GM19035 (cell line): ENCODE measurements around the gene DYNC2H1.
"Not testable (repeated sequence)": the region's sequence is repeated elsewhere in the genome, so short reads cannot be mapped to it uniquely, and the experiment has no call there.

ENCODE experiments used
- ATAC-seq: cut with Tn5 transposase; IDR thresholded peaks from one replicate; pipeline ENCODE4 v1.9.1; 2021; ENCODE audit not compliant: unreplicated experiment

Gene DYNC2H1

DNA sequence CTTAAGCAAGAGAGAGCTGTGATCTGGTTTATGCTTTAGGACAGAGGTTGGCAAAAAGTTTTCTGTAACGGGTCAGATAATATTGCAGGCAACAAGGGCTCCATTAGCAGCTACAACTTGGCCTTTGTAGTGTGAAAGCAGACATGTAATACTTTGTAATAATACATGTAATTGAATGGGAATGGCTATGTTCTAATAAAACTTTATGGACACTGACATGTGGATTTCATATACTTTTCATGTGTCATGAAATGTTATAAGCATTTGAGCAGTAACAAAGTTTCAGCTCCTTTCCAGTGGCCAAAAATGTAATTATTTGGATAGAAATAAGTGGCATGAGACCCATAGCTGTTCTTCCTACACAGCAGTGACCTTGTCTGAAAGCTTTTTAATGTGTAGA, 3.1 kb downstream of the DYNC2H1 start:
- no peak for ATAC-seq

DNA sequence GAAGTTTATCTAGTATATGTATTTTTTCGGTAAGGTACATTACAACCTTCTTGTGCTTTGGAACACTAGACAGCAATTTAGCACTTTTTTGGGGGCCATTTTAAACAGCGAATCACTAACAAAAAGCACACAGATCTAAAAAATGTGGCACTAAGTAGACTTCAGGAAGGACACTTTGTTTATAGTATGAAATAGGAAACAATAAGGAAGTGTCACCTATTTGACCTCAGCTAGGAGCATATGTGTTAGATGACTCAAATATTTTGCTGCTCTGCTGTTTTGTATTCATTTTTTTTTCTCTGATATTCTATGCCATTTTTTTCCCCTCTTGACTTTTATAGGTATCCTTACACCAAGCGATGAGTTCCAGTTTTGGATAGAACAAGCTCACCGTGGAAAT, 5.6 kb downstream of the DYNC2H1 start:
- ATAC-seq: no peak

DNA sequence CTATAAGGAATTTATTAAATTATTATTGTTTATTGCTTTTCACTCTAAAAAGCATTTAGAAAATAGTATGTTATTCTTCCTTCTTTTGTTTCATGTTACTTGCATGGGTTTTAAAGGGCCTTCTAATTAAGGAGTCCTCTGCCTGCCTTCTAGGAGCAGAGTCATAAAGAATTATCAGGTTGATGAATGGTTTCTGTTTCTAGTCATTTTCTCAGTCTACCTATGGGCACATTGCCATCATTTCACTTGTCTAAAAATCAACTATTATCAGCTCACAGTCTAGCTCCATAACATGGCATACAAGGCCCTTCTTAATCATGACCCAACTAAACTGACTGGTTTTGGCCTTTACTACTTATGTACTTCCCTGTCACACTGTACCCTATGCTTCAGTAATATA, 16.2 kb downstream of the DYNC2H1 start:
- ATAC-seq: no peak

DNA sequence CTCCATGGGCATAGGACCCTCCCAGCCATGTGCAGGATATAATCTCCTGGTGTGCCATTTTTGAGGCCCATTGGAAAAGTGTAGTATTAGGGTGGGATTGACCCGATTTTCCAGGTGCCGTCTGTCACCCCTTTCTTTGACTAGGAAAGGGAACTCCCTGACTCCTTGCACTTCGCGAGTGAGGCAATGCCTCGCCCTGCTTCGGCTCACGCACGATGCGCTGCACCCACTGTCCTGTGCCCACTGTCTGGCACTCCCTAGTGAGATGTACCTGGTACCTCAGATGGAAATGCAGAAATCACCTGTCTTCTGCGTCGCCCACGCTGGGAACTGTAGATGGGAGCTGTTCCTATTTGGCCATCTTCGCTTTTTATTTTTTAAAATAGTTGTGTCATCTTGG, 32.8 kb downstream of the DYNC2H1 start:
- not testable (repeated sequence) for ATAC-seq

DNA sequence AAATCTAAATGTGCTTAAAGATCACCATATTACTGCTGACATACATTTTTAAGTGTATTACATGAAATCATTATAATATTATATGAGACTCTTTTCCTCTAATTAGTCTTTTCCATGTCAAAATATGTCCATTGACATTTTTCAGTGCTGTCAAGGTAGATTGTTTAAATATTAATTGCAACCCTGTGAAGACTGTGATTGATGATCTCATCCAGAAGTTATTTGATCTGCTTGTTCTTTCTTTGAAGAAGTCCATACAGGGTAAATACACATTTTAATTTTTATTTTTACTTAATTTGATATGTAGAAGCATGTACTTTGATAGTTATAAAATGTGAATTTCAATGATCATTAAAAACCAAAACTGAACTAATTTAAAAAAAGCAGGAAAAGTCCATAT, 38.4 kb downstream of the DYNC2H1 start:
- ATAC-seq: no peak

DNA sequence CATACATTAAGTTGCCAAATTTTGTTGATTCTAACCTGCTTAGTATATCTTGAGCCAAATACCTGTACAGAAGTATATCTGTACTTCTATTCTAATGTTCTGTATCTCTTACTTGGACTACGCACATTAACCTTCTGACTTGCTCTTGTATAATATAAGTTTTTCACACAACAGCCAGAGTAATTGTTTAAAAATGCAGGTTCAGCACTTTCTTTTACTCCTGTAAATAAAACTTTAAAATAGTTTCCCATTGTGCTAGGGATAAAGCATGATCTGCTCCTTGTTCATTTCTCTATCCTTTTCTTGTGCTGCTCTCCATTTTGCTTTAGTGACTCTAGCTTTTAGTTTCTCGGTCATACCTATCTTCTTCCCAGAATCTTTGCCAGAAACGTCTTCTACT, 48.3 kb downstream of the DYNC2H1 start:
- ATAC-seq: no peak

DNA sequence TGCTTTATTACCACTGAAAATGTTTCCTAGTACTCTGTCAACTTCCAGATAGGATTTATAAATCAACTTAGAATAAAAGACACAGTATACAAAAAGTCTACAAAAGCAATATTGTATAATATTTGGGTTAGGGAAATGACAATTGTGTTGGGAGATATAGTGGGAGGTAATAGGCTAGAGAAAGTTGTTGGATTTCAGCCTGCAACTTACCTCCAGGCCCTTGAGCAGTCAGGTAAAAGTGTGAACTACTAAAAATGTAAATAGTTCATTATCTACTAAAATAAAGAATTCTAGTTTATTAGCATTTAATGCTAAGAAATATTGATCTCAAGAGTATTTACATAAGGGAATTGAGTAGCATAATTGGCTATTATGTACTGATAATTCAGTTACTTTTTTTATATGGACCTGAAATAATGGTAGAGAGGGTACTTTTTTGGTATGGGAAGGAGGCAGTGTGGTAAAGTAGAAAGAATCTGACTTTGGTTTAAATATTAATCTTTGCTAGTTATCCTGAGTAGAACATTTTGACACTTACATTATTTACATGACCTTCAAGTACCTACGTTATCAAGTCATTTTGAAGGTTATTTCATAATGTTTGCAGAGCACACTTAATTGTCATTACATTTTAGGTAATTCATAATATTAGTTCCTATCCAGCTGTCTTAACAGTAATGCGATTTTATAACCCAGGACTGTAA, 55.0 kb downstream of the DYNC2H1 start:
- ATAC-seq: no peak

DNA sequence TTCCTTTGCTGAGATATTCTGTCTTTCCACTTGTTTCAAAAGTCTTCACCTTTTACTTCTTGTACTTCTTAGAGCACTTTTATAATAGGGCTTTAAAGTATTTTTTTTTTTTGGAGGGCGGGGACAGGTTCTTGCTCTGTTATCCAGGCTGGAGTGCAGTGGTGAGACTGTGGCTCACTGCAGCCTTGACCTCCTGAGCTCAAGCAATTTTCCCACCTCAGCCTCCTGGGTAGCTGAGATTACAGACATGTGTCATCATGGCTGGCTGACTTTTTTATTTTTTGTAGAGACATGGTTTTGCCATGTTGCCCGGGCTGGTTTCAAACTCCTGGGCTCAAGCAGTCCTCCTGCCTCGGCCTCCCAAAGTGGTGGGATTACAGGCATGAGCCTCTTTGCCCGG, 57.9 kb downstream of the DYNC2H1 start:
- ATAC-seq: no peak

DNA sequence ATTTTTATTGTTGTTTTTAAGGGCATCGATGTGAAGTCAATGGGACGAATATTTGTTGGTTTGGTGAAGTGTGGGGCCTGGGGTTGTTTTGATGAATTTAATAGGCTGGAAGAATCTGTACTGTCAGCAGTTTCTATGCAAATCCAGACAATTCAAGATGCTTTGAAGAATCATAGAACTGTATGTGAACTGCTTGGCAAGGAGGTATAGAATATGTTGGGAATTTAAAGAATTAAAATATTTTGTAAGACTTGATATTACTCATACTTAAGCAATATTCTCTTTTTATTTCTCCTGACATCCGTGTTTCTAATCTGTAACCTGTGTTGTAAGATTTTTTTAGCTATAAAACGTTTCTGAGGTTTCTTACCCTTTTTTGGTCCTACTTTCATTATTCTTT, 61.6 kb downstream of the DYNC2H1 start:
- ATAC-seq: no peak

DNA sequence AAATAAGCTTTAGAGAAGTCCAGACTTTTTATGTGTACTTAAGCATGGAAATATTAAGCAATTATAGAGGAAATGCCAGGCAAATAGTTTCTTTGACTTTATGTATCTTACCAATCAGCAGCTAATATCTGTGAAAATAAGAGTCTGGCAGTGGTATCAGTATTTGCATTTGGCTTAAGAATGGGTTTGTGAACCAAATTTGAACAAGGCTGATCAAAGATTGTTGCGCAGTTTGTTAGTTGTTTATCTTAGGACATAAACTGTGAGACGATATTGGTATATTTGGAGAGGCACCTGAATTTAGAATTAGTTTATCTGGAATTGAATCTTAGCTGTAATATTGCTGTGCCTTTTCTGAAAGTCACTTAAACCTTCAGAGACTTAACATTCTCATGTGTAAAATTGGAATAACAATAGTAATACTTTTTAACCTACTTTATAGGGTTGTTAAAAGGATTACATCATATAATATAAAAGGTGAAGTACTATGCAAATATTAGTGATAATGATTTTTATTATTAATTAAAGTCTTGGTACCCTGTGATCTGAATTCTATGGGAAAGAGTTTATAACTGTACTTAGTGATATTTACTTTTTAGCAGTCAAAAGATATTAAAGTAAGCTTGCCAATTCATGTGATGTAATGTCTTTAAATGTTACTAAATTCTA, 66.4 kb downstream of the DYNC2H1 start:
- ATAC-seq: no peak

DNA sequence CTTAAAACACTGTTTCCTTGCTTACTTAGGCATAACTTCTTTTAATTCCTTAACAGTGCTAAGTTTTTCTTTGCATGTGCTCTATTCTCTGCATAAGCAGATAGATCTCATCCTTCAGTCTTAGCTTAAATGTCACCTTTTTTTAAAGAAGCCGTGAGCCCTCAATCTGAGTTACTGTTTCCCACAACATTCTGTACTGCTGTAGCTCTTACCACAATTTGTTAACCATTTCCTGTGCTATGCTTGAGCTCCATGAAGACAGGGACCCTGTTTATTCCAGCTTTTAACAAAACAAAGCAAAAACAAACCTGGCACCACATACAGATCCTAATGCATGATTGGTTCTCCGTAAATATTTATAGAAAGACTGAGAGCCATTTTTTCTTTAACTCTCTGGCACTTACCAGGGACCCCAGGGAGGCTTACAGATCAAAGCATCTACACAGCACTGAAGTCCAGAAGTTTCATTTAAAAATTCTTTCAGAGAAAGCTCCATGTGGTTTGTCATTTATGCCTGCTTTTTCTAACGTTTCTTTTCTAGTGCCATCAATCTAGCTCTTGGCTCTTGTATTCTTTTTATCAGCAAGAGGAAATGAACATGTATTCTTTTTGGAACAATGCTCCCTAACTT, 74.9 kb downstream of the DYNC2H1 start:
- no peak for ATAC-seq

DNA sequence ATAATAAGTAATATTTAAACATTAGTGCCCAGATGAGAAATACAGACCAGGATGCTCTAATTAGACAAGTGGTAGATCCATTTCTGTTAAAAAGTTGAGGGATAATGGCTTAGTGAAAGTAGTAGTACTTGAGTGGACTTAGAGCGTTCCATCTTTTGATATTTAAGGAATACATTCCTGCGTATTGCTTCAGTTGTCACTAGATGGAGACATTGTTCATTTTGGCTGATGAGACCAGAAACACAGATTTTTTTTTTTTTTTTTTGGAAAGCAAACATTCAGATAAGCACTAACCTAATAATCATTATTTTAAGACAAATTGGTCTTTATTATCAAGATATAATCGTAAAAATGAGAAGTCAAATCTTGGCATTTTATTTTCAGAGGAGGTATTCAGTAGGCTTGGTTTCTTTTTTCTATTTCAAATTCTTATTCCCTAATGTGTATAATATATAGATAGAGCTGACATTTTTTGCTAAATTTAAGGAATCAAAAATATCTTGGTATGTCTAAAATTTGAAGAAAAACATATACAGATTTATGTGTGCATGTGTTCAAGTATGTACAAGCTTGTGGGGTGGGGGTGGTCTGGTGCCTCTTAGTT, 92.9 kb downstream of the DYNC2H1 start:
- no peak for ATAC-seq

DNA sequence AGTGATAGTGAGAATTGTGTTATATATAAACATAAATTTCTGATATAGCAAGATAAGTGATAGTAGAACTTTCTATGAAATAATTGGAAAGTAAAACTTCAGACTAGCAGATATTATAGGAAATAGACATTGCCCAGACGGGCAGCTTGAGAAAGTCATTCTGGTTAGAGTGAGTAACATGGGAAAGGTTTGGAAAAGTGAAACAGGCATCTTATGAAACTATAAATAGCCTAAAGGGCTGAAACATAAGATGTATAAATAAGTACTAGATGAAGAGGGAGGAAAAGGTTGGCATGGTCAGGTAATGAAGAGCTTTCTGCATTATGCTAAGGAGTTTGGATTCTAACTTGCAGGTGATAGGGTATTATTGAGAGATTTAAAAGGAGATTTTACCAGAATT, 101.3 kb downstream of the DYNC2H1 start:
- no peak for ATAC-seq

DNA sequence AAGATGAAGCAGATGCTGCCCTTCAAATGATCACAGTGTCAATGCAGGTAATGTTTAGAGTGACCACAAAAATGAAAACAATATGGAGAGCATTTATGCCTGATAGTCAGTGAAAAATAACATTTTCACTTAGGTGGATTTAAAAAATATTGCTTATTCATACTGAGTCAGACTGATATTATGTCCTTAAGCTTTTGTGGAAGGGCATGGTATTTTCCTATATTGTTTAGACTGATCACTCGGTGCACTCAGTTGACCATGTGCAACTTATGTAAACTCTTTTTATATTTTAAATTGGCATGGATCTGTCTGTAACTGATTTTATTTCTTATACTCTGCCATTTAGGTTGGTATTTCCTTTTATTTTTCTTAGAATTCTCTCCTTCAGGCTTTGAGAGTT, 106.6 kb downstream of the DYNC2H1 start:
- ATAC-seq: no peak

DNA sequence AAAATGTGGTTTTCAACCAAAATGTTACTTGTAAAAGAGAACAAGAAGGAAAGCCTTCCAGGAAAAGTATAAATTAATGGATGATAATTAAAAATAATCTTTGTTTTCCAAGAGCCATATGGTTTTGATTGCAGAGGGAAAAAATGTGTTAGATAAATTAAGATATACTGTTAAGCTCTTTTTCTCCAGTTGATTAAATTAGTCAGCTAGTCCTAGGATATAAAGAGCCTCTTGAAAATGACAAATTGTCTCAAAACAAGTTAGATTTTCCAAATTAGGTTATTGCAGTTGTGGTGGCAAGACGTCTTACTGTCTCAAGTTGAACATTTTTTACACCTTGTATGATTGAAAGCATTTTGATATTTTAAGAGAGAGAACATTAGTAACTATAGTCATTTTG, 110.9 kb downstream of the DYNC2H1 start:
- no peak for ATAC-seq

DNA sequence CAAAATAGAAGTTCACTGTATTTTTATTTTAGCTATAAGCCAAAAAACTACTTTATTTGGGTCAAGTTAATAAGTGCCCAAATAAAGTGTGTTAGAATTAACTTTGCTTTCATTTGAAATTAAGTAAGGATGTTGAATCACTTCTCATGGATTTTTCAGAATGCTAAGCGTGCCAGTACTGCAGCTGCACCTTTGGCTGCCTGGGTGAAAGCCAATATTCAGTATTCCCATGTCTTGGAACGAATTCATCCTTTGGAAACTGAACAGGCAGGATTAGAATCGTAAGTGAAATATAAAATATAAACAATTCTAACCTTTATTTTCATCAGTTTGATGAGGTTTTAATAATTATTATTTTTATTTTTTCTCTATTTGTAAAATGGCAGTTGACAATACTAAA, 113.6 kb downstream of the DYNC2H1 start:
- no peak for ATAC-seq

DNA sequence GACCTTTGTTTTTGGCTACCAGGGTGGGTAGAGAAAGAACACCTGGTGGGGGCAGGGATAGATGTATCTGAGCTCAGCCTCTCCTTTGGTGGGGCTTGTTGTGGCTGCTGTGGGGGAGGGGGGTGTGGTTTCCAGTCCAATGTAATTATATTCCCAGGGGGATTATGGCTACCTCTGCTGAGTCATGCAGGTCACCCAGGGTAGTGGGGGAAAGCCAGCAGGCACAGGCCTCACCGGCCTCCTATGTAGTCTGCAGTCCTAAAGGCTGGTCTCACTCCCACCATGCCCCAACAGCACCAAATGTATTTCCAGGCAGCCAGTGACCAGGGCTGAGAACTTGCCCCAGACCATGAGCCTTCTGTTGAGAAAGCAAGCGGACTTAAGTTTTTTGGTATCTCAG, 119.6 kb downstream of the DYNC2H1 start:
- ATAC-seq: no peak

DNA sequence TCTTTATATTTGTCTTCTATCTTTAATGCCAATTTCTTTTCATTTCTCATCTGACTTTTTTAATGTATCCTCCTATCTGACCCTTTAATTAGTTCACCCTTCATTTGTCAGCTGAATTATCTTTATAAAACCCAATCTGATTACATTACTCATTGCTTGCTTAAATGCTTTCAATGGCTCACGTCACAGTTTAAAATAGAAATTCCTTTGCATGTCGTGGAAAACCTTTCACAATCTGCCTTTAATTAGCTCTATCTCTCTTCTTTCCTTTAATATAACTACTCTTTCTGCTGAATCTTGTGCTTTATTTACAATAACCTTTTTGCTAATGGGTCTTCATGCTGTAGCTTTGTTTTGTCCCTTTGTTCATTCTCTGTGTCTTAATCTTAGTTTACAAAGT, 125.7 kb downstream of the DYNC2H1 start:
- ATAC-seq: no peak

DNA sequence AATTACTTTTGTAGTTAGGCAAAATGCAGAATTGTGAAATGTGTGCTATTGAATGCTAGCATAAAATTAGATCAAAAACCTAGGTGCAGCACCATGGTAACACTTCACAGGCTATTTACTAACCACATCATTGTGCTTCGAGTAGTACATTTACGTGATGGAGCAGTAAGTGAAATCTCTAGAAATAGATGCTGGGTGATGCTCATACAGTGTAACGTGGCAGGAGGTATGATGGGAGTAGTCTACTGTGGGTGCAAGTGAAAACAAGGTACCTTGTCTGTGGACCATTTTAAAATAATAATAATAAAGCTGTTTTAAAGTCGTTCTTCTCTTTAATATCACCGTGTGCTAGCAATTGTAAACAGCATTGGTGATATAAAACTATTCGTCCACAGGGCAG, 132.3 kb downstream of the DYNC2H1 start:
- no peak for ATAC-seq

DNA sequence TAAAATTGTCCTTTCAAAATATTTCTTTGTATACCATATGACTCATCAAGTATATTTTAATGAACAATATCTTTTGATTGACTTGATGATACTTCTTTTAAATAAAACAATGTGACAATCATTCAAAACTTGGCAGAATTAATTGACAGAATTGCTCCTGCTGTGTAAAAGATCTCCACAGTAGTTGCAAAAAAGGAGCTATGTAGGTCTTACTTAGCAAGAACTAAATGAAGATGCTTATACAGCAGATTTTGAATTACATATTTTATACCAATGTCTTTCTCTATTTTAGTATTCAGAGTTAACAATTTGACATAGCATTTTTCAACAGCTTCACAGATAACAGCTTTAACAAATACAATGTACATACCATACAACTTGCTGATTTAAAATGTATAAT, 144.9 kb downstream of the DYNC2H1 start:
- no peak for ATAC-seq

DNA sequence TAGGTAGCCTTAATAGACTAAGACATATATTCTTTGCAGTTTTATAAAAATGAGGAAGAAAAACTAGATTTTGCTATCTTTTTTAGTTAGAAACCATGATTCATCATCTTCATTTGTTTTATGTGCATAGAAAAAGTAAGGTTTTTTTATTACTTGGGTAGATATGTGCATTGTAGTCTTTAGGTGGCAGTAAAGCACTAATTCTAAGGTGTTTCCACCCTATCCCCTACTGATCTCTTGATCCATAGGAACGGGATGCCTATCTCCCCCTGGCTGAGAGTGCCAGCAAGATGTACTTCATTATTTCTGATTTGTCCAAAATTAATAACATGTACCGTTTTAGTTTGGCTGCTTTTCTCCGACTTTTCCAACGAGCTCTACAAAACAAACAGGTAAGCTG, 148.1 kb downstream of the DYNC2H1 start:
- ATAC-seq: no peak

DNA sequence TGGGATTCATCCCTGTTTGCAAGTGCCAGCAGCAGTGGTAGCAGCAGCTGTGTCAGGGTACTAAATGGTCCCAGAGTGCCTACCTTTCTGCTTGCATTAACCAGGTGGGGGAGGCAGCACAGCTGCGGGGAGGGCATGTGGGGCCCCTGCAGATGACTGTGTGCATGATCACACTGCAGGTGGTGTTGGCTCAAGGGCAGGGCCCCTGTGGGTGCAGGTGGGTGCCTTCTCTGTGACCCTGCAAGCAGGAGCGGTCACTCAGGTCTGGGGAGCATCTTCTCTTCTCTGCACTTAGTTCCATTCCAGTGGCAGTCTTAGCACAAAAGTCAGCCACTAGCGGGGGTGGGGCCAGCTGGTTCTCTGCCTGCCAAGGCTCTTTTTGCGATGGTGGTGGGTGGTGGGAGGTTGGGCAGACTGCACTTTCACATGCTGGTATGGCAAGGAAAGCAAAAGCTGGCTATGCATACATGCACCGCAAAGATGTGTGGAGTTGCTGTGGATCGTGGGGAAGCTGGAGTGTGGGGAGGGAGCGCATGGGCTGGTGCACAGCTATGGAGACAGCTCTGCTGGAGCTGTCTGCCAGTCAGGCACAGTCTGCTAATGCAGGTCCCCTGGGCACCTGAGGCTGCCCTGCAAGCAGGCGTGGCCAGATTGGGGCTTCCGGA, 157.1 kb downstream of the DYNC2H1 start:
- no peak for ATAC-seq
